Nucleus accumbens (tissue), 56 donors: ENCODE results near the gene INF2.

Experiments used
- DNase-seq, 56 donors: peaks; one replicate each; lab custom pipeline; 2025; lab: John Stamatoyannopoulos, UW

Gene INF2

GRCh38 chr14:104729835-104730181, 40.4 kb downstream of the INF2 start:
- DNase-seq = no peak

- no peak for DNase-seq
These were observed 41.1 kb downstream of the INF2 start for GRCh38 chr14:104730487-104730886.

DNA sequence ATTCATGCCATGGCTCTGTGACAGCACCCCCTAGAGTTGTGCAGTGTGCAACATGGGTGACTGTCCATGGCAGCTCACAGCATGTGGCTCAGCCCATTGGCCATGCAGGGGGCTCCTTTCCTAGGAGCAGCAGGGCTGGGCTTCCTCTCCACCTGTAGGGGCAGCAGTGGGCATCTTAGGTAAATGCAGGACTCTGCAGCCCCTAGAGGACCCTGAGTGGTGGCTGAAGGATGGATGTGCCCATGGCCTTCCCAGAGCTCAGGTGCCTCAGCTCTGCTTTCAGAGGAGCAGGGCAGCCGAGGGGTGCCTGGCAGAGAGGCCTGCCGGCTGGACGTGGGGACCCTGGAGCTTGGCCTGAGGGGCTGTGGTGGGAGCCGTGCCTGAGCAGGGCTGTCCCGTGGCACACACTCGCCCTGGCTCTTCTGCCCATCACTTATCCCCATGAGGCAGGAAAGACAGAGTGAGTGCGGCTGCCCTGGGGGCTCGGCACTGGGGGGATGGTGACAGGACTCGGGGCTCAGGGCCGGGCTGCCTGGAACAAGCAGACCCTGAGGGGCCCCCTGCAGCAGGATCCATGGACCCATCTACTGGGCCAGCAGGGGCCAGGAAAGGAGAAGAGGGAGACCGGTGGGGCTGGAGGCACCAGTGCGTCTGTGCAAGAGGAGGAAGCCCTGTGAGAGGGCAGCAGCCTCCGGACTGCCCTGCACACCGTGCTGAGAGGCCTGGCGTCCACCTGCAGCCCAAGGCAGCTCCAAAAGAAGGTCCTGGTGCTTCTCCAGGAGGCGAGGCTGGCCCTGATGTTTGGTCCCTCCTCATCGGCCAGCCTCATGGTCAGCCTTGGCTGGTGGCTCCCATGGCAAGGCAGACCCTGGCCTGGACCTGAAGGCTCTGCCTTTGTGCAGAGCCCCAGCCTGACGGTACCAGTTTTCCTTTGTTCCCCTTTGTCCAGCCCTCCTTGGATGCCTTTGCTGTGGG, 42.2 kb downstream of the INF2 start:
- no peak for DNase-seq

GRCh38 chr14:104732355-104732804, 43.0 kb downstream of the INF2 start:
- peak in 9 of 56 donors; percentile 18 to 57 (median 32) for DNase-seq

GRCh38 chr14:104732931-104733681, 43.7 kb downstream of the INF2 start:
- DNase-seq = no peak

GRCh38 chr14:104734051-104734587, 44.7 kb downstream of the INF2 start:
- DNase-seq = no peak

GRCh38 chr14:104734601-104734990, 45.2 kb downstream of the INF2 start:
- DNase-seq = no peak

DNA sequence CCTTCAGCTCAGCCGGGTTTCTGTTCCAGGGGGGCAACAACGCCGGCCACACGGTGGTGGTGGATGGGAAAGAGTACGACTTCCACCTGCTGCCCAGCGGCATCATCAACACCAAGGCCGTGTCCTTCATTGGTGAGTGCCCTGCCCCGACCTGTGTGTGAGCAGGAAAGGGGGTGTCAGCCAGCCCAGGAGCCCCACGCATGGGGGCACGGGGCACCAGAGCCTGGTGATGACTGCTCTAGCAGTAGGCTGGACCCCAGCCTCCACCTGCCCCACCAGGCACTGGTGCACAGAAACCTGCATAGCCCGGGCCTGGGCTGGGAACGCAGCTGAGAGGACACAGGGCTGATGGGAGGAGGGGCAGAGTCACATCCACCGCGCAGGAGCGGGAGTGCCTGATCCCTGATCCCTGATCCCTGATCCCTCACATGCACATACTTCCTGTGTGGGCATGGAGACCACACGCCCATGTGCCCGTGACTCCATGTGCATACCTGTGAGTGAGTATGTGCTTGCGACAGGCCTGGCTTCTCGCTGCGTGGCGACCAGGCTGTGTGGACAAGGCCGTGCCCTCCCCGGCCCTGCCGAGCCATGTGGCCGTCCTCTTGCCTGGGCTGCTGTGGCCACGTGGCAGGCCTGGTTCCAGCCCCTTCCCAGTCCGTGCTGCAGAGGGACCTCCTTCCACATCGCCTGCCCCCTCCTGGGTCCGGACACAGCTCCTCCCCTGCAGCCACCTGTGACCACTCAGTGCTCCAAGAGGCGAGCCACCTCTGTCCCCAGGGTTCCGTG, 45.8 kb downstream of the INF2 start:
- DNase-seq = no peak

DNA sequence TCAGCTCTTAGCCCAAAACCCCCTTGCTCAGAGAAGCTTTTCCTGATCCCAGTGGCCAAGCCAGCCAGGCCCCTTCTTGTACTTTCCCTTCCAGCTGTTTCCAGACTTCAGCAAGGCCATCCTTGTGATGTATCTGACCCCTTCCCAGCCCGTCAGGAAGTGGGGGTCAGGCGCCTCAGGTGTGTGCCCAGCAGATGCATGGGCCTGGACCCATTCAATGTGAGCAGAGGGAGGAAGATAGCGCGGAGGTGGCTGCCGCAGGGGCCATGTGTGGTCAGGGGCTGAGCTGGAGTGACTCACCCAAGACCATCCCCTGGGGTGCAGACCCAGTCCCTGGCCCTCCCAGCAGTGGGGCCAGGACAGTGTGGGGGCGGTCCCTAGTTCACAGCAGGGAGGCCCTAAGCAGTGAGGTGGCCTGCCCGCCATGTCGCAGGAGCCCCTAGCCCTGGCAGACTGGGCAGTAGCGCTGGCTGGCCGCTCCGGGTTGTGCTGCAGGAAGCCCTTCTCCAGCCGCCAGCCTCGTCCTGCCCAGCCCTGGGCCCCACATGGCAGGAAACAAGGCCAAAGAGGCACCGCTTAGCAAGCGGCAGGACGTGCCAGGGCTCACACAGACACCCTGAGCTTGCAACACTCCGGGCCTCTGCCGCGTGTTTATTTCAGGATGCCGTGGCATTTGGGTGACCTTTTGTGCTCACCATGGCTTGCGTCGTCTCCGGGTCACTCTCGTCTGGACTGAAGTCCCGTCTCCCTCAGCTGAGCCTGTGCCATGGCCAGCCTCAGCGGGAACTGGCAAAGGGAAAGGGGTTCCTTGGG, 46.6 kb downstream of the INF2 start:
- DNase-seq = peak in 53 of 56 donors; percentile 15 to 86 (median 54)

GRCh38 chr14:104738375-104739019, 49.1 kb downstream of the INF2 start:
- DNase-seq = no peak

DNA sequence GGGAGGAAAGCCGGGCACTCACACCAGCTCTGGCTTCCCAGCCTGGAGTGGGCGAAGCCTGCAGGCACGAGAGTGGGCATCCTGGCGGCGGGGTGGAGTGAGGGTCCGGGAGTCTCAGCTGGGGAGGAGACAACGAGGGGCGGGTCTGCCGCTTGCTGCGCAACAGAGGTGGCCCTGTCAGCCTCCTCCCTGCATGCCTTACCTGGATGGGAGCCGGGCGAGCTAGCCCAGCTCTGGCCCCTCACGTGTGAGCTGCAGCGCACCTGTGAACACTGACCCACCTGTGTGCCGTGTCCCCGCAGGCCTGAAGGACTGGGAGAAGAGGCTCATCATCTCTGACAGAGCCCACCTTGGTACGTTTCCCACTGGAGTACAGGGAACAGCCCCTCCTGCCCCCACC, 49.6 kb downstream of the INF2 start:
- DNase-seq = no peak

- DNase-seq = no peak
These were observed 50.4 kb downstream of the INF2 start for GRCh38 chr14:104739546-104740516.

DNA sequence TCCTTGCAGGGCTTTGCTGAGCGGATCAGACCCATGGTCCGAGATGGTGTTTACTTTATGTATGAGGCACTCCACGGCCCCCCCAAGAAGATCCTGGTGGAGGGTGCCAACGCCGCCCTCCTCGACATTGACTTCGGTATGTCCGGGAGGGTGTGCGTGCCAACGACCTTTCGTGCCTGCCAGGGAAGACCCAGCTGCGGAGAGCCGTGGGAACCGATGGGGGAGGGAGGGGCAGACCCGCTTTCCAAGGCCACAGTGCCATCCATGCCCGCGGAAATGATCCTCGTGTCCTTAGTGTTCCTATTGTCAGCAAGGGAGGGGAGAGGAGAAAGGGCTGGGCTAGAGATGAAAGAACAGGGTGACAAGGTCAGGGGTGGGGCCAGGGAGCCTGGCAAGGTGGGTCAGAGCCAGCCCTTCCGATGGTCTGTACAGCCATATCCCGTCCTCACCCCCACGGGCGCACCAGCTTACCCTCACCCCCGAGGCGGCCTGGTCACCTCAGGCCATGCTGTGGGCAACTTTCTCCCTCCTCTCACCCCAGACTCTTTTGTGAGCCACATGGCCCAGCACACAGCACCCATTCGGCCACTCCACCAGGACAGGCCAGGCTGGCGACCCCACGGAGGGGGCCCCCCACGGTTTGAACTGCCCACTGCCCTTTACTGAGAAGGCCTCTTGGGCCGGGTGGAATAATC, 51.8 kb downstream of the INF2 start:
- no peak for DNase-seq

DNA sequence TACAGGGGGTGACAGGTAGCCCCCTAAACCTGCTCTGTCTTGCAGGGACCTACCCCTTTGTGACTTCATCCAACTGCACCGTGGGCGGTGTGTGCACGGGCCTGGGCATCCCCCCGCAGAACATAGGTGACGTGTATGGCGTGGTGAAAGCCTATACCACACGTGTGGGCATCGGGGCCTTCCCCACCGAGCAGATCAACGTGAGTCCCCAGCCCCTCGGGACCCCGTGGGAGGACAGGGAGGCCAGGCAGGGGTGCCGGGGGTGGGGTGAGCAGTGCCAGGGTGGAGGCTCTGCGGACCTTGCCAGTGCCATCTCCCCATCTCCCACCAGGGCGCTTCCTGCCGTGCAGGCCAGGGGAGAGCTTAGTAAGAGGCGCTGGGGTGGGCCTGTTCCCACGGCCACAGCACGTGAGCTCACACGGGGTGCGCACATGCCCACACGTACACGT, 52.4 kb downstream of the INF2 start:
- no peak for DNase-seq

GRCh38 chr14:104742586-104743455, 53.4 kb downstream of the INF2 start:
- DNase-seq = no peak
